ENCODE results near the gene EPN2.
"Not testable (repeated sequence)": the region's sequence is repeated elsewhere in the genome, so short reads cannot be mapped to it uniquely, and the experiment has no call there.

- not testable (repeated sequence) for TF ChIP-seq CTCF (IDR thresholded peaks at IDR 0.05); POLR2AphosphoS5 (IDR thresholded peaks at IDR 0.05); POLR2A (IDR thresholded peaks at IDR 0.05; ENCODE audit: low read depth); EP300 (IDR thresholded peaks at IDR 0.05)
Observed at GRCh38 chr17:19202448-19202847, 34.7 kb upstream of the EPN2 start.

Measured in esophagus muscularis mucosa (tissue), 4 donors.